Body of pancreas (tissue), 4 donors: ENCODE results near the gene SYNPR. TPM values are rescaled to one million over a fixed set of nuclear protein-coding genes. Genes with fewer than 3 reads are reported as not detected.

ENCODE experiments used
- ATAC-seq: fragments of 150-250 bp; one replicate; pipeline ENCODE4 v1.9.1; 2016
- DNase-seq, 4 donors: peaks; one replicate each; pipeline ENCODE4 v3.0.0-alpha.2; 2019
- H3K27ac ChIP-seq, 4 donors: fragments of 200-600 bp; sonication (generic); 1 replicate in 3 of 4; 2 replicates in 1 of 4; pipeline versions ENCODE4 v1.5.1 to v1.6.1; 2016 to 2019; ENCODE audit warnings: mild to moderate bottlenecking in 1 of 4, mixed read lengths in 1 of 4, moderate library complexity in 1 of 4
- H3K27me3 ChIP-seq, 2 donors: fragments of 200-600 bp; sonication (generic); one replicate each; pipeline ENCODE4 v1.6.0; 2016; ENCODE audit warnings: mild to moderate bottlenecking in 1 of 2
- H3K36me3 ChIP-seq, 2 donors: fragments of 200-600 bp; sonication (generic); replicated peaks in 1 of 2; 2 replicates each; pipeline ENCODE4 v1.5.1; 2016; ENCODE audit warnings: low read depth in 2 of 2; ENCODE audit not compliant: insufficient read depth in 1 of 2
- H3K4me1 ChIP-seq: fragments of 200-600 bp; sonication (generic); one replicate; pipeline ENCODE4 v1.6.0; 2016
- H3K4me3 ChIP-seq, 2 donors: fragments of 200-600 bp; sonication (generic); 1 replicate in 1 of 2; 2 replicates in 1 of 2; pipeline ENCODE4 v1.5.1; 2016 to 2019
- H3K9me3 ChIP-seq, 3 donors: fragments of 200-600 bp; sonication (generic); 1 replicate in 2 of 3; 2 replicates in 1 of 3; pipeline ENCODE4 v1.5.1; 2016
- POLR2A ChIP-seq, 3 donors: fragments of 450-650 bp; IDR thresholded peaks; one replicate each; pipeline ENCODE4 v1.6.1; 2016; ENCODE audit warnings: antibody characterized with exemption in 3 of 3, mild to moderate bottlenecking in 2 of 3
- WGBS, 2 donors: methylation state at CpG; one replicate each; pipeline ENCODE4 v1.1.5; 2017; 5-methylcytosine and 5-hydroxymethylcytosine counted together
- intact Hi-C: fragments of 100-400 bp; cut with DNase I; formaldehyde crosslinking; loops from one replicate; pipeline ENCODE4 v1.15.1; 2023
- total RNA-seq, 2 donors: library from RNA; depleted of rRNA; stranded (reverse); fragments of >200 nt; gene quantifications; one replicate each; pipeline ENCODE4 v1.1.0, GENCODE V29; 2016
- TF ChIP-seq, protein P1 (sequence below), 7 experiments: fragments of 450-650 bp in 4 of 7; fragments of 200-600 bp in 3 of 7; sonication (generic) in 3 of 7; IDR thresholded peaks; one replicate each; pipeline ENCODE4 v1.5.1; 2016 to 2019; ENCODE audit warnings: antibody characterized with exemption in 7 of 7

Gene SYNPR
- total RNA-seq, 2 donors from 2014 or later: 0.52 TPM; not detected in 1

DNA sequence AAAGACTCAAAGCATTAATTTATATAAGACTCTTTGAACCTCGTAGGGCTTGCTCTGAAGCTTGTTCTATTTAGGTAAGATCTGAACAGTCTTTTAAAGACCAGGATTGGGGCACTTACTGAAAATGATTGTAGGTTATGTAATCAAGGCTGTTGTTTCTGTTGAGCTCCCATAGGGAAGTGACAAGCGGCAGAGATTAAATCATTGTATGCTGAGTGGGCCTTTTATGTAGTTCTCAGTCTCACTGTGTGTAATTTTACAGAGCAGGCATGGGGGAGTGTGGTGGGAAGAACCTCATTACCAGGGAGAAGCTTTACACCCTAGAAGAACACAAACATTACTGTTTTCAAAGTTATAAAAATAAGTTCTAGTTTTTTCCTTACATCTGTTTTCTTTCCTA is 214.4 kb downstream of the SYNPR start:
- Histone ChIP-seq H3K36me3 (no peaks in the 10 kb centered on the region), H3K27ac (no peak overlapping the region), H3K27me3 (no peaks in the 10 kb centered on the region), H3K4me1 (no peaks in the 10 kb centered on the region), H3K4me3 (no peak overlapping the region), H3K9me3 (no peaks in the 10 kb centered on the region)
- WGBS, 2 donors: 40 to 51% methylated on average over 2 of the region's 2 CpGs
- no peak for TF ChIP-seq POLR2A (IDR thresholded peaks at IDR 0.05)
- TF ChIP-seq, protein P1, sequence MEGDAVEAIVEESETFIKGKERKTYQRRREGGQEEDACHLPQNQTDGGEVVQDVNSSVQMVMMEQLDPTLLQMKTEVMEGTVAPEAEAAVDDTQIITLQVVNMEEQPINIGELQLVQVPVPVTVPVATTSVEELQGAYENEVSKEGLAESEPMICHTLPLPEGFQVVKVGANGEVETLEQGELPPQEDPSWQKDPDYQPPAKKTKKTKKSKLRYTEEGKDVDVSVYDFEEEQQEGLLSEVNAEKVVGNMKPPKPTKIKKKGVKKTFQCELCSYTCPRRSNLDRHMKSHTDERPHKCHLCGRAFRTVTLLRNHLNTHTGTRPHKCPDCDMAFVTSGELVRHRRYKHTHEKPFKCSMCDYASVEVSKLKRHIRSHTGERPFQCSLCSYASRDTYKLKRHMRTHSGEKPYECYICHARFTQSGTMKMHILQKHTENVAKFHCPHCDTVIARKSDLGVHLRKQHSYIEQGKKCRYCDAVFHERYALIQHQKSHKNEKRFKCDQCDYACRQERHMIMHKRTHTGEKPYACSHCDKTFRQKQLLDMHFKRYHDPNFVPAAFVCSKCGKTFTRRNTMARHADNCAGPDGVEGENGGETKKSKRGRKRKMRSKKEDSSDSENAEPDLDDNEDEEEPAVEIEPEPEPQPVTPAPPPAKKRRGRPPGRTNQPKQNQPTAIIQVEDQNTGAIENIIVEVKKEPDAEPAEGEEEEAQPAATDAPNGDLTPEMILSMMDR (IDR thresholded peaks at IDR 0.05): no peak
- intact Hi-C loops: no loop called here
- ATAC-seq (no peak), DNase-seq (no peak)

DNA sequence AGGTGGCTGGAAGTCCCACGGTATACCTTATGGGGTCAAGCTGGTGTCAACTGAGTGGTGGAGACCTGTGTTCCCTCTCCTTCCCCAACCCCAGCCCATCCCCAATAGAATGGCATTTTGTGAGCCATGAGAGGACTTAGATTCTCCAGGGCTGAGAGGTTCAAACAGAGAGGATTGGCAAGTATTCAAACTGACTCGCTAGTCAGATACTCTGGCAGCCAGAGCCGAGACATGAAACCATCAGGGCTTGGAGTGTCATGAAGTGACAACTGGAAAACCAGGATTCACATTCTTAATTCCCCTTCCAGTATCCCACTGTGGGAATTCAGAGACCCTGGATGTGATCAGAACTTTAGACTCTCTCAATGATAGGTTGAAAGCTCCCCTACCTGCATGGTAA is 215.0 kb downstream of the SYNPR start:
- no peak for DNase-seq
- intact Hi-C loops: no loop called here
- no peaks in the 10 kb centered on the region for H3K4me1 ChIP-seq
- ATAC-seq: no peak
- H3K4me3 ChIP-seq: no peak overlapping the region
- H3K27me3 ChIP-seq: no peaks in the 10 kb centered on the region
- no peak overlapping the region for H3K27ac ChIP-seq
- H3K36me3 ChIP-seq: no peaks in the 10 kb centered on the region
- H3K9me3 ChIP-seq: no peaks in the 10 kb centered on the region
- WGBS, 2 donors: 74 to 88% methylated on average over 3 of the region's 3 CpGs
- TF ChIP-seq, protein P1 (IDR thresholded peaks at IDR 0.05): no peak
- no peak for TF ChIP-seq POLR2A (IDR thresholded peaks at IDR 0.05)

DNA sequence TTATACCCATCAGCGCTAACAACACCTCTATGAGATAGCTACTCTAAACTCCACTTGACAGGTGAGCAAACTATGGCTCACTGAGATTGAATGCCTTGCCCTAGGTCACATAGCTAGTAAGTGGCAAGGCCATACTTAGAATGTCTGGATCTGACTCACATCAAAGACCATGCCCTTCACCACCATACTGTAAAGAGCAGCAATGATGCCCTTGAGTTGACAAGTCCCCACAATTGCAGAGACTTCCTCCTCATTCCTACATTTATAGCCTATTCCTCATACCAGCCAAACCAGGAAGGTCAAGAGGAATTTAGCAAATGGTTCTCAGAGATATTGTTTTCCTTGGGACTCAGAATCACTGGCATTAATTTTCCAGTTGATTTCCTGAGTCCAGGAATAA is 216.5 kb downstream of the SYNPR start:
- Histone ChIP-seq H3K36me3 (no peaks in the 10 kb centered on the region), H3K27ac (no peak overlapping the region), H3K27me3 (no peaks in the 10 kb centered on the region), H3K9me3 (no peaks in the 10 kb centered on the region), H3K4me3 (no peak overlapping the region), H3K4me1 (no peaks in the 10 kb centered on the region)
- no peak for ATAC-seq
- no peak for TF ChIP-seq POLR2A (IDR thresholded peaks at IDR 0.05)
- TF ChIP-seq, protein P1 (IDR thresholded peaks at IDR 0.05): no peak
- WGBS, 2 donors: 100% methylated on average over 1 of the region's 1 CpG
- intact Hi-C loops: no loop called here
- DNase-seq: no peak

DNA sequence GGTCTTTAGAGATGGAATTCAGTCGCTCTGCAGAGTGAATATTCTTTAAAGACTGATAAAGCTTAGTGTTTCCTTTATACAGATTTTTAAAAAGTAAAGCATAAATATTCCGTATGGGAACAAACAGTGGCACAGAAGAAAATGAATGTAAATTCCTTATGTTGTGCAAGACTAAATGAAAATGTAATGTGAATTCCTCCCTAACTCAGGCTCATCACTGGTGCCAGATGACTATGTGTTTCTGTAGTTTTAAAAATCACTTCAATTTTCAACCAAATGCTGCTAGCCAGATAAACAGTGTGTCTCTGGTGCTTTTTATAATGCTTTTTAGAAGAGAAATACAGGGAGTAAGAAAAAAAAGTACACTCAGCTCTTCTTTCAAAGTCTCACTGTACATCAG is 219.5 kb downstream of the SYNPR start:
- no peak for DNase-seq
- no peak for TF ChIP-seq POLR2A (IDR thresholded peaks at IDR 0.05)
- TF ChIP-seq, protein P1 (IDR thresholded peaks at IDR 0.05): no peak
- Histone ChIP-seq H3K27ac (no peak overlapping the region), H3K36me3 (no peaks in the 10 kb centered on the region), H3K4me3 (no peak overlapping the region), H3K27me3 (no peaks in the 10 kb centered on the region), H3K9me3 (no peaks in the 10 kb centered on the region), H3K4me1 (no peaks in the 10 kb centered on the region)
- intact Hi-C loops: no loop called here
- ATAC-seq: no peak
- WGBS, 2 donors: 77 to 83% methylated on average over 2 of the region's 2 CpGs

DNA sequence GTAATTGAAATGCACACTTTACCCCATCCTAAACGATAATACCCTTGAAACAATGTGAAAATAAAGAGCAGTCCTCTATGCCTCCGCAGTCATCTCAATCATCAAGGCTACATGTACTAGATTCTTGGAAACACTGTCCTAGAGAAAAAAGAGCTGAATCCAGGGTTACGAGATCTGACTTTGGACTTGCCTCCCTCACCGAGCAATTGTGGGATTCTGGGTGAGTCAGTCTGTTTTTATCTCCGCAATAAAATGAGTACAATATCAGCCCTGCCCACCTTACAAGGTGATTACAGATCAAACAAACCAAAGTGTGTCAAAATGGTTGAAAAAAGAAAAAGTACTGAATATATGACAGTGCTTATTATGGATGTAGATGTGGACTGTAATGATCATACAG is 222.1 kb downstream of the SYNPR start:
- ATAC-seq: no peak
- intact Hi-C loops: no loop called here
- TF ChIP-seq, protein P1 (IDR thresholded peaks at IDR 0.05): no peak
- no peak for TF ChIP-seq POLR2A (IDR thresholded peaks at IDR 0.05)
- H3K27ac ChIP-seq: no peak overlapping the region
- no peaks in the 10 kb centered on the region for H3K27me3 ChIP-seq
- no peak overlapping the region for H3K4me3 ChIP-seq
- no peak for DNase-seq
- no peaks in the 10 kb centered on the region for H3K36me3 ChIP-seq
- WGBS, 2 donors: 78 to 90% methylated on average over 5 of the region's 5 CpGs
- no peaks in the 10 kb centered on the region for H3K9me3 ChIP-seq
- H3K4me1 ChIP-seq: no peaks in the 10 kb centered on the region
